ENCODE results near the gene CARNS1.

Gene CARNS1, protein sequence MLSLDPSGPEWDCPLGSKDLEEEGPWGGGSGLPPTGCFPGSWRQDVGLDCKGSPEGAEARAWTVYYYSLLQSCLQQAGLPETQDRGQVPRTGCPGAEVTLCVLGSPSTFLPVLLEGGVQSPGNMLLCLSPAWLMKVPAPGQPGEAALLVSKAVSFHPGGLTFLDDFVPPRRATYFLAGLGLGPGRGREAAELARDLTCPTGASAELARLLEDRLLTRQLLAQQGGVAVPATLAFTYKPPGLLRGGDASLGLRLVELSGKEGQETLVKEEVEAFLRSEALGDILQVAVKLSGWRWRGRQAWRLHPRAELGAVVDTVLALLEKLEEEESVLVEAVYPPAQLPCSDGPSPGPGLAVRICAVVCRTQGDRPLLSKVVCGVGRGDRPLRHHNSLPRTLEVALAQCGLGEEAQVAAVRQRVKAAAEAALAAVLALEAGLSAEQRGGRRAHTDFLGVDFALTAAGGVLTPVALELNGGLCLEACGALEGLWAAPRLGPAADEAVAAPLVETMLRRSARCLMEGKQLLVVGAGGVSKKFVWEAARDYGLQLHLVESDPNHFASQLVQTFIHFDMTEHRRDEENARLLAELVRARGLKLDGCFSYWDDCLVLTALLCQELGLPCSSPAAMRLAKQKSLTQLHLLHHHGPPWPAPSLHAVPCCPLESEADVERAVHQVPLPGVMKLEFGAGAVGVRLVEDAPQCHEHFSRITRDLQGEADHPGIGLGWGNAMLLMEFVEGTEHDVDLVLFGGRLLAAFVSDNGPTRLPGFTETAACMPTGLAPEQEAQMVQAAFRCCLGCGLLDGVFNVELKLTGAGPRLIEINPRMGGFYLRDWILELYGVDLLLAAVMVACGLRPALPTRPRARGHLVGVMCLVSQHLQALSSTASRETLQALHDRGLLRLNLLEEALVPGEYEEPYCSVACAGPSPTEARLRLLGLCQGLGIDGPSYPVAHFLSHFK

DNA sequence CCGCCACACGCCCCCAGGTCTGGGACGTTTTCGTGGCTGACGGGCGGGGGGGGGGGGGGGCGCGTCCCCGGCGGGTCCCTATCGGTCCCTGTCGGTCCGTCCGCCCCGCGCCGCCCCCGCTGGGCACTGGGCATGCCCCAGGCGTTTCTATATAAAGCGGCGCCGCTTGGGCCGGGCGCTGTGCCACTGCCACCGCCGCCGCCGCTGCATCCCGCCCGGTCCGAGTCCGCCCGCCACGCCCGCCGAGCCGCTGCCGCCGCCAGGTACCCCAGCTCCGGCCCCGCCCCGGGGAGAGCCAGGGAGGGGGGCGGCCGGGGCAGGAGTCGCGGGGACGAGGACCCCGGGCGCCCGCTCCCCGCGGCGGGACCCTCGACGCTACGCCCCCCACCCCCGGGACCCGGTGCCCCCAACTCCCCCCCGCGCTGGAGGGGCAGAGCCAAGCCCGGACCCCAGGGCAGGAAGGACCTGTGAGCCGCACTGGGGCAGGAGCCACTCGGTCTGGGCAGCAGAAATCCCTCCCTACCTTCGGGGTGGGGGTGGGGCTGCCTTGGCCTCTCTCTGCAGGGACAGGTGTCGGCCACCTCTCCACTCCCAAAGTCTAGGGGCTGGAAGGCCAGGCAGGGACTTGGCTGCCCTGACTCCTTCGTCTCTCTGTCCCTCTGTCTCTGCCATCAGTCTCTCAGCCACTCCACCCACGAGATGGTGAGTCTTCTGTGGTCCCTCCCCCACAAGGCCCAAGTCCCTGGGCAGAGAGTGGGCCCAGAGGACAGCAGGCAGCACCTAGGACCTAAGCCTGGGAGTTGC is at the start of gene CARNS1:
CARNS1 (plus strand) TSS at position 178 of the 804 bp plus-strand sequence; CDS start at position 700, 522 bp downstream.
- H3K4me1 ChIP-seq (ENCODE audit: control insufficient read depth in 1 of 2, insufficient read depth in 1 of 2, low read depth in 1 of 2, low read length in 1 of 2), result peaks cover 20 to 40% of the 10 kb centered on the region in 2 experiments
- no peaks in the 10 kb centered on the region for H3K9me3 ChIP-seq
- H3K4me3 ChIP-seq (ENCODE audit: low read depth in 1 of 2, low read length in 1 of 2), result peak within 1 kb of the TSS in 1 of 2 experiments; percentile 7
- H3K36me3 ChIP-seq, result peaks cover 5% of the 10 kb centered on the region
- TF ChIP-seq, protein P1, sequence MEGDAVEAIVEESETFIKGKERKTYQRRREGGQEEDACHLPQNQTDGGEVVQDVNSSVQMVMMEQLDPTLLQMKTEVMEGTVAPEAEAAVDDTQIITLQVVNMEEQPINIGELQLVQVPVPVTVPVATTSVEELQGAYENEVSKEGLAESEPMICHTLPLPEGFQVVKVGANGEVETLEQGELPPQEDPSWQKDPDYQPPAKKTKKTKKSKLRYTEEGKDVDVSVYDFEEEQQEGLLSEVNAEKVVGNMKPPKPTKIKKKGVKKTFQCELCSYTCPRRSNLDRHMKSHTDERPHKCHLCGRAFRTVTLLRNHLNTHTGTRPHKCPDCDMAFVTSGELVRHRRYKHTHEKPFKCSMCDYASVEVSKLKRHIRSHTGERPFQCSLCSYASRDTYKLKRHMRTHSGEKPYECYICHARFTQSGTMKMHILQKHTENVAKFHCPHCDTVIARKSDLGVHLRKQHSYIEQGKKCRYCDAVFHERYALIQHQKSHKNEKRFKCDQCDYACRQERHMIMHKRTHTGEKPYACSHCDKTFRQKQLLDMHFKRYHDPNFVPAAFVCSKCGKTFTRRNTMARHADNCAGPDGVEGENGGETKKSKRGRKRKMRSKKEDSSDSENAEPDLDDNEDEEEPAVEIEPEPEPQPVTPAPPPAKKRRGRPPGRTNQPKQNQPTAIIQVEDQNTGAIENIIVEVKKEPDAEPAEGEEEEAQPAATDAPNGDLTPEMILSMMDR (IDR thresholded peaks at IDR 0.05), result no peak
- H3K27ac ChIP-seq, result no peak within 1 kb of the TSS
- H3K27me3 ChIP-seq, result peaks cover 79% of the 10 kb centered on the region

DNA sequence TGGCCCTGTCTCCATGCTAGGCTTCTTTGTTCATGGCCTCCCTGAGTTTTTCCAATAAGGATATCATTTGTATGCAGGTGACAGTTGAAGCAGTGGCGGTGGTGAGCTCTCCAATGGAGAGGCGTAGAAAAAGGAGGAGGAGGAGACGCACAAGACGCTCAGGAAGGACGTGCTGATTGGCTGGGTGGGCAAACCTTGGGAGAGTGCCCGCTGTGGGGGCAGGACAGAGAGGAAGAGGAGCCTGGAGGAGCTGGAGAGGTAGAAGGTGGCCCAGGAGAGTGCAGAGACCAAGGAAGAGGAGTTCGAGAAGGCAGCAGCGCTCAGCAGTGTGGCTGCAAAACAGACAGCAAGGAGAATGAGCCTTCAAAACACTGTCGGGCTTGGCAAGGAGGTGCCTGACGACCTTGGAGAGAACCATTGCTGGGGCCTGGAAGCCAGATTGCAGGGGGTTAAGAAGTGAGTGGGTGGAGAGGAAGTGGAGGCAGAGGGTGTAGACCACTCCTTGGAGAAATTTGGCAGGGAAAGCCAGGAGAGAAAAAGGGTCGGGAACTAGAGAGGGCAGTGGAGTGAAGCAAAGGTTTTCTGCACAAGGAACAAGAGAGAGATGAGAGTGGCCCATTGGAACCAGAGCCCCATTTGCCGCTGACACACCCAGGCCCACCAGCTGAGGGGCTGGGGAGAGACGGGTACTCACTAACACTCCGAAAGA is 49.6 kb upstream of the CARNS1 start:
- TF ChIP-seq, protein P1 (IDR thresholded peaks at IDR 0.05), result no peak
- Histone ChIP-seq H3K4me3 (ENCODE audit: low read depth in 1 of 2, low read length in 1 of 2) (no peak overlapping the region), H3K4me1 (ENCODE audit: control insufficient read depth in 1 of 2, insufficient read depth in 1 of 2, low read depth in 1 of 2, low read length in 1 of 2) (peaks cover 22 to 29% of the 10 kb centered on the region in 2 experiments), H3K27me3 (no peaks in the 10 kb centered on the region), H3K9me3 (no peaks in the 10 kb centered on the region), H3K36me3 (no peaks in the 10 kb centered on the region), H3K27ac (no peak overlapping the region)

DNA sequence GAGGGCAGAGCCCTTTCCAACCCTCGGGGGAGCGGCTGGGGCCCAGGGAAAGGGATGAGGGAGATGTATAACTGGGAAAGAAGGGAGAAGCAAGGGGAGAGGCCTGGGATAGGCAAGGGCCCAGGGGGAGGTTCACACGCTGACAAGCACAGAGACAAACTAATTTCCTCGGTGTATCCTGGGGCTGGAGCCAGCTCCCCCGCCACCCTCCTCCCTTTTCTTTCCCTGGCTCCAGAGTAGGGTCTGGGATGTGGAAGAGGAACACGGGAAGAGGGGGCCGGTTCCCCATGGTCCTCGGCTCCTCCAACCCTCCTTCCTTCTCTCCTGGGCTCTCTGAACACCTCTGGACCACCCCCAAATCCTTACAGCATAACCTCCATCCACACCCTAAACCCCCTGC is 48.9 kb upstream of the CARNS1 start:
- peaks cover 28 to 36% of the 10 kb centered on the region in 2 experiments for H3K4me1 ChIP-seq (ENCODE audit: control insufficient read depth in 1 of 2, insufficient read depth in 1 of 2, low read depth in 1 of 2, low read length in 1 of 2)
- no peaks in the 10 kb centered on the region for H3K36me3 ChIP-seq
- TF ChIP-seq, protein P1 (IDR thresholded peaks at IDR 0.05), result no peak
- H3K27ac ChIP-seq, result no peak overlapping the region
- H3K4me3 ChIP-seq (ENCODE audit: low read depth in 1 of 2, low read length in 1 of 2), result no peak overlapping the region
- no peaks in the 10 kb centered on the region for H3K27me3 ChIP-seq
- no peaks in the 10 kb centered on the region for H3K9me3 ChIP-seq

DNA sequence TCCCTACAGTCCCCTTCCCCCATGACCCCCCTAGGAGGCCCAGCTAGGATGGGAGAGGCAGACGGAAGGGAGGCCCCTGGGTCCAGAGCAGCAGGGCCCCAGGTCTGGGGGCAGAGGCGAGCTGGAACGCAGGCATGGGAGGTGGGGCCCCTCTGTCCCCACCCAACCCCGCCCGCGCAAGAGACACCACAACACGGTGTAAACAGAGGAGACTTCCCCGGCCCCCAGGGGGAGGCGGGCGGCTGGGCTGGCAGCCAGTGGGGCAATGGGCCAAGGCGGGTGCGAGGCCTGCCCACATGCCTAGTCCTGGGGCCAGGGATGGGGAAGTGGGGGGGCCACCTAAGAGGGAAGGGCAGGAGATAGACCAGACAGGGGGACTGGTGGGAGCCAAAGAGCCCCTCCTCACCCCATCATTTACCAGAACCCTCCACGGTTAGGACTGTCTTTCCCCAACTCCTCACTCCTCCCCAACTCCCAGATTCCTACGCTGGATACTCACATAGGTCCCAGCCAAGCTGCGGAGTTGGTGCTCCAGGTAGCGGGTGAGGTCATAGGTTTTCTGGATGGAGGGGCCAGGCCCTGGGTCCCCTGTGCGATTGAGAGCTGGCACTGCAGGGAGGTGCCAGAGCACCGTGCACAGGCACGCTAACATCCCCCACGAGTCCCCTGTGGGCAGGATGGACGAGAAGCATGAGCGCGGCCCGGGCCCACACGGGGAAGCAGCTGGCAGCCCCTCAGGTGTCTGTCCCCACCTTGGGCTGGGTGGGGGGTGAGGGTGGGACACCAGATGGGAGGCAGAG is 48.3 kb upstream of the CARNS1 start:
- Histone ChIP-seq H3K4me3 (ENCODE audit: low read depth in 1 of 2, low read length in 1 of 2) (no peak overlapping the region), H3K9me3 (no peaks in the 10 kb centered on the region), H3K4me1 (ENCODE audit: control insufficient read depth in 1 of 2, insufficient read depth in 1 of 2, low read depth in 1 of 2, low read length in 1 of 2) (peaks cover 34 to 42% of the 10 kb centered on the region in 2 experiments), H3K27me3 (no peaks in the 10 kb centered on the region), H3K27ac (no peak overlapping the region), H3K36me3 (no peaks in the 10 kb centered on the region)
- TF ChIP-seq, protein P1 (IDR thresholded peaks at IDR 0.05), result no peak
